Thyroid gland (tissue), 4 donors: ENCODE measurements around the gene TFB1M.

Experiments used
- CTCF ChIP-seq, 6 experiments: fragments of 200-600 bp in 3 of 6; fragments of 450-650 bp in 3 of 6; sonication (generic) in 3 of 6; IDR thresholded peaks; one replicate each; pipeline ENCODE4 v1.5.1; 2016 to 2019; ENCODE audit warnings: antibody characterized with exemption in 6 of 6, mild to moderate bottlenecking in 2 of 6, inconsistent platforms in 1 of 6, moderate library complexity in 1 of 6
- POLR2A ChIP-seq, 2 donors: fragments of 450-650 bp; IDR thresholded peaks; one replicate each; pipeline ENCODE4 v1.6.1; 2017; ENCODE audit warnings: antibody characterized with exemption in 2 of 2, mild to moderate bottlenecking in 2 of 2, moderate library complexity in 1 of 2

GRCh38 chr6:155287762-155288161 is 26.5 kb downstream of the TFB1M start:
- TF ChIP-seq POLR2A (IDR thresholded peaks at IDR 0.05) (no peak), CTCF (IDR thresholded peaks at IDR 0.05) (no peak)
